Aorta (tissue), 5 donors: ENCODE results near the gene RAB3IL1. TPM values are rescaled to one million over a fixed set of nuclear protein-coding genes. Genes with fewer than 3 reads are reported as not detected.

Source experiments
- ATAC-seq: fragments of 200-7000 bp; cut with Tn5 transposase; one replicate; pipeline ENCODE4 v1.9.1; 2022; ENCODE audit warnings: moderate library complexity; ENCODE audit not compliant: low FRiP score
- DNase-seq, 2 donors: peaks; one replicate each; pipeline ENCODE4 v3.0.0-alpha.2; 2020
- H3K27ac ChIP-seq, 2 donors: one replicate each; pipeline ENCODE4 v1.5.1; 2013; ENCODE audit warnings: low read length in 2 of 2, mild to moderate bottlenecking in 2 of 2, moderate library complexity in 2 of 2, control low read depth in 1 of 2, inconsistent platforms in 1 of 2, low read depth in 1 of 2
- H3K27me3 ChIP-seq, 2 donors: one replicate each; pipeline ENCODE4 v1.6.1; 2013; ENCODE audit warnings: control low read depth in 1 of 2, low read length in 1 of 2, mild to moderate bottlenecking in 1 of 2, moderate library complexity in 1 of 2; ENCODE audit not compliant: insufficient read depth in 2 of 2, control insufficient read depth in 1 of 2
- H3K36me3 ChIP-seq, 2 donors: one replicate each; pipeline ENCODE4 v1.6.1; 2013; ENCODE audit warnings: control low read depth in 1 of 2, low read length in 1 of 2, mild to moderate bottlenecking in 1 of 2; ENCODE audit not compliant: insufficient read depth in 2 of 2, control insufficient read depth in 1 of 2
- H3K4me1 ChIP-seq, 2 donors: one replicate each; pipeline ENCODE4 v1.6.1; 2013; ENCODE audit warnings: low read length in 2 of 2, control low read depth in 1 of 2, mild to moderate bottlenecking in 1 of 2, moderate library complexity in 1 of 2; ENCODE audit not compliant: insufficient read depth in 2 of 2, control insufficient read depth in 1 of 2
- H3K4me3 ChIP-seq, 2 donors: one replicate each; pipeline ENCODE4 v1.5.1; 2013; ENCODE audit warnings: low read length in 2 of 2, control low read depth in 1 of 2, mild to moderate bottlenecking in 1 of 2
- H3K9me3 ChIP-seq: one replicate; pipeline ENCODE4 v1.6.1; 2013; ENCODE audit warnings: mild to moderate bottlenecking, low read length; ENCODE audit not compliant: control insufficient read depth
- whole genome bisulfite sequencing, 2 donors: extraction: QIAGEN DNeasy Blood & Tissue Kit; methylation state at CpG; one replicate each; pipeline ENCODE4 v1.1.7; 2013; 5-methylcytosine and 5-hydroxymethylcytosine counted together
- intact Hi-C, 2 donors: fragments of 100-400 bp; cut with DNase I; formaldehyde crosslinking; loops; one replicate each; pipeline versions ENCODE4 v1.14.2 to v1.15.0; 2022
- polyA plus RNA-seq, 2 donors: library from polyadenylated mRNA; stranded (reverse); fragments of 200-250 nt; gene quantifications; one replicate each; pipeline ENCODE4 v1.2.3, GENCODE V29; 2013
- total RNA-seq, 2 donors: library from RNA; stranded (reverse); fragmentation: NEBNext Ultra II Directional; extraction: Animal tissue kit (Norgen Biotek cat#: 25700); gene quantifications; one replicate each; pipeline ENCODE4 v1.2.1, GENCODE V29; 2021
- donor health status: healthy with polysubstance abuse.
- donor health status: Bipolar disorder and iron deficiency.
- donor health status: DM: no; HTN: no; CAD: no.
- donor health status: DM: no; HTN: no; CAD: no.
- donor health status: DM: yes; HTN: yes; CAD: no.

Gene RAB3IL1
- total and polyA plus RNA-seq, 4 donors, result 6.4 to 45.2 (median 17.6) TPM

- DNase-seq (peak; percentile 58 to 74), ATAC-seq (no peak)
- Histone ChIP-seq H3K27me3 (no peaks in the 10 kb centered on the region), H3K9me3 (no peaks in the 10 kb centered on the region), H3K4me3 (no peak overlapping the region), H3K27ac (no peak overlapping the region), H3K36me3 (no peaks in the 10 kb centered on the region), H3K4me1 (no peaks in the 10 kb centered on the region)
- intact Hi-C loops, result no loop called here
- WGBS, 2 donors, result 90% methylated on average over 13 of the region's 13 CpGs
Observed at GRCh38 chr11:61910187-61911127, 6.9 kb downstream of the RAB3IL1 start.

- no peak overlapping the region for H3K27ac ChIP-seq
- H3K36me3 ChIP-seq, result no peaks in the 10 kb centered on the region
- DNase-seq (peak; percentile 80 to 88), ATAC-seq (no peak)
- intact Hi-C loops, result no loop called here
- H3K4me1 ChIP-seq, result no peaks in the 10 kb centered on the region
- H3K4me3 ChIP-seq, result no peak overlapping the region
- H3K9me3 ChIP-seq, result no peaks in the 10 kb centered on the region
- 46 to 56% methylated on average over 10 of the region's 10 CpGs for WGBS, 2 donors
- H3K27me3 ChIP-seq, result no peaks in the 10 kb centered on the region
Observed at GRCh38 chr11:61908730-61909316, 8.5 kb downstream of the RAB3IL1 start.

- ATAC-seq (no peak), DNase-seq (peak; percentile 40 to 67)
- no peaks in the 10 kb centered on the region for H3K9me3 ChIP-seq
- H3K4me1 ChIP-seq, result no peaks in the 10 kb centered on the region
- WGBS, 2 donors, result 92 to 93% methylated on average over 21 of the region's 21 CpGs
- no peaks in the 10 kb centered on the region for H3K36me3 ChIP-seq
- no peak overlapping the region for H3K4me3 ChIP-seq
- intact Hi-C loops, result no loop called here
- no peak overlapping the region for H3K27ac ChIP-seq
- no peaks in the 10 kb centered on the region for H3K27me3 ChIP-seq
Observed at GRCh38 chr11:61907871-61908729, 9.3 kb downstream of the RAB3IL1 start.

- H3K27ac ChIP-seq, result no peak overlapping the region
- WGBS, 2 donors, result 93 to 96% methylated on average over 16 to 19 of the region's 19 CpGs
- no peaks in the 10 kb centered on the region for H3K9me3 ChIP-seq
- no peaks in the 10 kb centered on the region for H3K4me1 ChIP-seq
- H3K4me3 ChIP-seq, result no peak overlapping the region
- intact Hi-C loops, result no loop called here
- no peaks in the 10 kb centered on the region for H3K36me3 ChIP-seq
- ATAC-seq (no peak), DNase-seq (peak in 1 of 2 donors; percentile 30)
- no peaks in the 10 kb centered on the region for H3K27me3 ChIP-seq
Observed at GRCh38 chr11:61907282-61907681, 10.1 kb downstream of the RAB3IL1 start.

- ATAC-seq (no peak), DNase-seq (no peak)
- 92% methylated on average over 14 of the region's 14 CpGs for WGBS, 2 donors
- intact Hi-C loops, result no loop called here
- Histone ChIP-seq H3K9me3 (no peaks in the 10 kb centered on the region), H3K36me3 (no peaks in the 10 kb centered on the region), H3K4me1 (no peaks in the 10 kb centered on the region), H3K27ac (no peak overlapping the region), H3K4me3 (no peak overlapping the region), H3K27me3 (no peaks in the 10 kb centered on the region)
Observed at GRCh38 chr11:61906522-61906909, 10.8 kb downstream of the RAB3IL1 start.

- intact Hi-C loops, result no loop called here
- ATAC-seq, result no peak
- no peak overlapping the region for H3K27ac ChIP-seq
Observed at GRCh38 chr11:61905801-61906521, 11.4 kb downstream of the RAB3IL1 start.

GRCh38 chr11:61905067-61905696 is 12.2 kb downstream of the RAB3IL1 start:
- intact Hi-C loops, result no loop called here
- ATAC-seq (no peak), DNase-seq (no peak)
- no peaks in the 10 kb centered on the region for H3K27me3 ChIP-seq
- H3K27ac ChIP-seq, result no peak overlapping the region
- no peaks in the 10 kb centered on the region for H3K4me1 ChIP-seq
- H3K4me3 ChIP-seq, result no peak overlapping the region
- H3K36me3 ChIP-seq, result no peaks in the 10 kb centered on the region
- WGBS, 2 donors, result 94 to 95% methylated on average over 13 of the region's 13 CpGs
- H3K9me3 ChIP-seq, result no peaks in the 10 kb centered on the region

More at GRCh38 chr11:61905801-61906521, 11.4 kb downstream of the RAB3IL1 start:
- H3K27me3 ChIP-seq, result no peaks in the 10 kb centered on the region
- H3K9me3 ChIP-seq, result no peaks in the 10 kb centered on the region
- H3K4me1 ChIP-seq, result no peaks in the 10 kb centered on the region
- 90 to 91% methylated on average over 14 of the region's 14 CpGs for WGBS, 2 donors
- H3K4me3 ChIP-seq, result no peak overlapping the region
- no peak for DNase-seq
- no peaks in the 10 kb centered on the region for H3K36me3 ChIP-seq
